GM19240 (cell line): ENCODE results near the gene NCL.
"Not testable (repeated sequence)": the region's sequence is repeated elsewhere in the genome, so short reads cannot be mapped to it uniquely, and the experiment has no call there.

Source experiments
- DNase-seq: peaks from one replicate; pipeline ENCODE4 v3.0.0; 2011; ENCODE audit warnings: low spot score; ENCODE audit not compliant: insufficient read length

NCL gene

GRCh38 chr2:231405601-231406367 lies 58.5 kb downstream of the NCL start:
- not testable (repeated sequence) for DNase-seq

DNA sequence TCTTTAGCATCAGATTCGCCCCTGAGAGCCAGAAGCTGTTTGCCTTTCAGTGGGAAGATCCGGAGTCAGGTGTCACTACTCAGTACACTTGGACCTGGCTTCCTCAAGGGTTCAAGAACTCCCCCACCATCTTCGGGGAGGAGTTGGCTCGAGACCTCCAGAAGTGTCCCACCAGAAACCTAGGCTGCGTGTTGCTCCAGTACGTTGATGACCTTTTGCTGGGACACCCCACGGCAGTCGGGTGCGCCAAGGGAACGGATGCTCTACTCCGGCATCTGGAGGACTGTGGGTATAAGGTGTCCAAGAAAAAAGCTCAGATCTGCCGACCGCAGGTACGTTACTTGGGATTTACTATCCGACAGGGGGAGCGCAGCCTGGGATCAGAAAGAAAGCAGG lies 60.1 kb downstream of the NCL start:
- DNase-seq: not testable (repeated sequence)
